HEK293T (cell line): ENCODE results near the gene LGALS8.

Experiments used
- ARNT ChIP-seq: fragments of 450-650 bp; IDR thresholded peaks from 2 replicates; pipeline ENCODE4 v1.6.1; 2017; ENCODE audit warnings: mild to moderate bottlenecking
- BHLHE40 ChIP-seq: fragments of 450-650 bp; IDR thresholded peaks from 2 replicates; pipeline ENCODE4 v1.6.1; 2016; ENCODE audit warnings: mild to moderate bottlenecking, moderate library complexity, borderline replicate concordance
- FOXA1 ChIP-seq: fragments of 450-650 bp; IDR thresholded peaks from 2 replicates; pipeline ENCODE4 v1.6.1; 2016; ENCODE audit warnings: mild to moderate bottlenecking
- FOXK2 ChIP-seq: fragments of 450-650 bp; IDR thresholded peaks from 2 replicates; pipeline ENCODE4 v1.6.1; 2016; ENCODE audit warnings: mild to moderate bottlenecking
- FOXM1 ChIP-seq: fragments of 450-650 bp; IDR thresholded peaks from 2 replicates; pipeline ENCODE4 v1.6.1; 2017; ENCODE audit warnings: mild to moderate bottlenecking, borderline replicate concordance
- HDGF ChIP-seq: fragments of 450-650 bp; IDR thresholded peaks from 2 replicates; pipeline ENCODE4 v1.6.1; 2017; ENCODE audit warnings: antibody characterized with exemption, borderline replicate concordance
- L3MBTL2 ChIP-seq: fragments of 450-650 bp; conservative IDR thresholded peaks from 2 replicates; pipeline ENCODE4 v1.6.1; 2016; ENCODE audit warnings: mild to moderate bottlenecking
- SP1 ChIP-seq: fragments of 450-650 bp; IDR thresholded peaks from 2 replicates; pipeline ENCODE4 v1.6.1; 2017
- SUZ12 ChIP-seq: fragments of 450-650 bp; IDR thresholded peaks from 2 replicates; pipeline ENCODE4 v1.6.1; 2016; ENCODE audit warnings: mild to moderate bottlenecking
- ZNF384 ChIP-seq: fragments of 450-650 bp; IDR thresholded peaks from 2 replicates; pipeline ENCODE4 v1.6.1; 2016

DNA sequence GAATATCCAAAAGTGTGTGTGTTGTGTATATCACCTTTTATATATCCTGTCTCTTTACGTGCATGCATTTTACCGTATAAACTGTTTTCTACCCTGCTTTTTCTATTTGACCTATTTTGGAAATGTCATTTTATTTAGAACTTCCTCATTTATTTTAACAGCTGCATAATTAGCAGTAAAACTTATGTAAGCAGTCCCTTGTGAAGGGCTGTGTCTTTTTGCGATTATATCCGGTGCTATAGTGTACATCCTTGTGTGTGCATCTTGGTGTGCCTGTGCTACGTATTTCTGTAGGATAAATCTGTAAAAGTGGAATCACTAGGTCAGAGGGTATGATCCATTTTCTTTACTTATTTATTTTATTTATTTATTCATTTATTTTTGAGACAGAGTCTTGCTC is 7.2 kb downstream of the LGALS8 start:
- TF ChIP-seq ZNF384 (no peak), FOXM1 (no peak), HDGF (no peak), FOXA1 (no peak), SP1 (no peak), FOXK2 (no peak), ARNT (no peak), BHLHE40 (no peak), SUZ12 (no peak), L3MBTL2 (no peak)
